PC-3 (cell line): Measurements from ENCODE around the gene CNR2. TPM values are rescaled to one million over a fixed set of nuclear protein-coding genes. Genes with fewer than 3 reads are reported as not detected.
"Not testable (repeated sequence)": the region's sequence is repeated elsewhere in the genome, so short reads cannot be mapped to it uniquely, and the experiment has no call there.

Source experiments
- ATAC-seq: fragments of 200-7000 bp; cut with Tn5 transposase; 2 replicates; pipeline ENCODE4 v1.9.1; 2020; ENCODE audit warnings: mild to moderate bottlenecking, moderate library complexity
- BruUV-seq: library from RNA; stranded (reverse); fragments of 400-500 nt; replicated peaks from 2 replicates; lab custom pipeline; 2021; lab: Mats Ljungman, UMichigan
- CTCF ChIA-PET: fragments of 300-600 bp; sonication (Branson Sonifier 250); formaldehyde crosslinking; loops from one replicate; lab custom pipeline; 2022; ENCODE audit warnings: antibody characterized with exemption; lab: Charles Lee
- POLR2A ChIA-PET: fragments of 300-600 bp; sonication (Branson Sonifier 250); formaldehyde crosslinking; loops from one replicate; lab custom pipeline; 2022; ENCODE audit warnings: antibody characterized with exemption; ENCODE audit not compliant: unreplicated experiment; lab: Charles Lee
- DNase-seq: peaks from one replicate; pipeline ENCODE4 v3.0.0-alpha.2; 2015
- H2AFZ ChIP-seq: fragments of 300-600 bp; sonication (generic); 2 replicates; pipeline ENCODE4 v1.6.0; 2016; ENCODE audit warnings: antibody characterized with exemption, low read length
- H3F3A ChIP-seq: fragments of 300-600 bp; sonication (generic); one replicate; pipeline ENCODE4 v1.6.0; 2017; ENCODE audit warnings: antibody characterized with exemption, low read length, control low read depth, mild to moderate bottlenecking; ENCODE audit not compliant: unreplicated experiment
- H3K27ac ChIP-seq: fragments of 300-600 bp; sonication (generic); 2 replicates; pipeline ENCODE4 v1.5.1; 2016; ENCODE audit warnings: mild to moderate bottlenecking, low read length
- H3K27me3 ChIP-seq: fragments of 300-600 bp; sonication (generic); 2 replicates; pipeline ENCODE4 v1.6.1; 2016; ENCODE audit warnings: low read length, mixed read lengths
- H3K36me3 ChIP-seq: fragments of 300-600 bp; sonication (generic); 2 replicates; pipeline ENCODE4 v1.6.1; 2016; ENCODE audit warnings: low read depth, mixed run types, low read length, mixed read lengths
- H3K4me1 ChIP-seq: fragments of 300-600 bp; sonication (generic); 2 replicates; pipeline ENCODE4 v1.5.1; 2016; ENCODE audit warnings: low read length; ENCODE audit not compliant: insufficient read depth
- H3K4me2 ChIP-seq: fragments of 300-600 bp; sonication (generic); 2 replicates; pipeline ENCODE4 v1.6.0; 2016; ENCODE audit warnings: low read length
- H3K4me3 ChIP-seq: fragments of 300-600 bp; sonication (generic); 2 replicates; pipeline ENCODE4 v1.5.1; 2016; ENCODE audit warnings: mild to moderate bottlenecking, low read length, mixed read lengths
- H3K79me2 ChIP-seq: fragments of 300-600 bp; sonication (generic); 2 replicates; pipeline ENCODE4 v1.6.1; 2017; ENCODE audit warnings: low read length, mixed read lengths
- H3K9ac ChIP-seq: fragments of 300-600 bp; sonication (generic); 2 replicates; pipeline ENCODE4 v1.6.0; 2016; ENCODE audit warnings: mild to moderate bottlenecking, low read length
- H3K9me2 ChIP-seq: fragments of 300-600 bp; sonication (generic); replicated peaks from 2 replicates; pipeline ENCODE4 v1.6.1; 2016; ENCODE audit warnings: mixed run types, low read length, mixed read lengths
- H3K9me3 ChIP-seq: fragments of 300-600 bp; sonication (generic); 2 replicates; pipeline ENCODE4 v1.6.1; 2016; ENCODE audit warnings: low read length, mixed read lengths
- H4K20me1 ChIP-seq: fragments of 300-600 bp; sonication (generic); 2 replicates; pipeline ENCODE4 v1.6.1; 2016; ENCODE audit warnings: low read length, mixed read lengths
- CTCF ChIP-seq: fragments of 300-600 bp; sonication (generic); conservative IDR thresholded peaks from 2 replicates; pipeline ENCODE4 v1.5.1; 2017; ENCODE audit warnings: antibody characterized with exemption, low read depth, mild to moderate bottlenecking, low read length
- EZH2 ChIP-seq: fragments of 300-600 bp; sonication (generic); IDR thresholded peaks from one replicate; pipeline ENCODE4 v1.6.1; 2017; ENCODE audit warnings: antibody characterized with exemption, mild to moderate bottlenecking, low read length; ENCODE audit not compliant: unreplicated experiment
- EZH2phosphoT487 ChIP-seq: fragments of 300-600 bp; sonication (generic); IDR thresholded peaks from 2 replicates; pipeline ENCODE4 v1.6.1; 2018; ENCODE audit warnings: mild to moderate bottlenecking, antibody characterized with exemption, low read length, borderline replicate concordance
- intact Hi-C: fragments of 100-400 bp; cut with micrococcal nuclease; formaldehyde crosslinking; loops from 2 replicates; pipeline ENCODE4 v1.9.0; 2023
- total RNA-seq: library from RNA; depleted of rRNA; stranded (reverse); fragments of >200 nt; gene quantifications from 2 replicates; pipeline ENCODE4 v1.2.3, GENCODE V29; 2014

Gene CNR2
- total RNA-seq, 1 experiment from 2014 or later: not detected

DNA sequence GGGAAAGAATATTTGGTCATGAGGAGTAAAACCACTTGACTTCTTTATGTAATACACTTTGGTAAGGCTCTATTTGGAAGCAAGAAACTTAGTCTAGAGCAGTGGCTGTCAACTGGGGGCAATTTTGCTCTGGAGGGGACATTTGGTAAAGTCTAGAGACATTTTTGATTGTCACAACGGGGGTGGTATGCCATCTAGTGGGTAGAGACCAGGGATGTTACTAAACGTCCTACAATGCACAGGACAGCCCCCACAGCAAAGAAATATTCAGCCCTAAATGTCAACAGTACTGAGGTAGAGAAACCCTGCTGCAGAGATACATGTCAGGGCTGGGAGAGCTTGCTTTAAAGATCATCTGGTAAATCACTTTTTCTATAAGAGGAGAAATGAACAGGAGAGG lies 58.6 kb downstream of the CNR2 start:
- no peaks in the 10 kb centered on the region for H4K20me1 ChIP-seq
- no peak for ATAC-seq
- ChIA-PET POLR2A (no interaction called here), CTCF (no interaction called here)
- H3K4me2 ChIP-seq: no peak overlapping the region
- H3K27ac ChIP-seq: no peak overlapping the region
- H3K36me3 ChIP-seq: peaks cover 4% of the 10 kb centered on the region; the same call in 1 of the 2 replicates
- no peaks in the 10 kb centered on the region for H3K27me3 ChIP-seq
- TF ChIP-seq EZH2phosphoT487 (no peak), CTCF (peak; percentile 54; the same call in 1 of the 2 replicates), EZH2 (no peak)
- BruUV-seq: no TSS peak
- no peaks in the 10 kb centered on the region for H3K79me2 ChIP-seq
- no peaks in the 10 kb centered on the region for H3F3A ChIP-seq
- no peak overlapping the region for H3K4me3 ChIP-seq
- no peaks in the 10 kb centered on the region for H3K9me2 ChIP-seq
- H2AFZ ChIP-seq: no peak overlapping the region
- no peaks in the 10 kb centered on the region for H3K4me1 ChIP-seq
- no peak for DNase-seq
- intact Hi-C loops: loop anchor here (1.0 kb wide), 1 partner anchor 82 kb away; no protein-coding TSS in a partner anchor
- H3K9me3 ChIP-seq: no peaks in the 10 kb centered on the region
- H3K9ac ChIP-seq: no peak overlapping the region

DNA sequence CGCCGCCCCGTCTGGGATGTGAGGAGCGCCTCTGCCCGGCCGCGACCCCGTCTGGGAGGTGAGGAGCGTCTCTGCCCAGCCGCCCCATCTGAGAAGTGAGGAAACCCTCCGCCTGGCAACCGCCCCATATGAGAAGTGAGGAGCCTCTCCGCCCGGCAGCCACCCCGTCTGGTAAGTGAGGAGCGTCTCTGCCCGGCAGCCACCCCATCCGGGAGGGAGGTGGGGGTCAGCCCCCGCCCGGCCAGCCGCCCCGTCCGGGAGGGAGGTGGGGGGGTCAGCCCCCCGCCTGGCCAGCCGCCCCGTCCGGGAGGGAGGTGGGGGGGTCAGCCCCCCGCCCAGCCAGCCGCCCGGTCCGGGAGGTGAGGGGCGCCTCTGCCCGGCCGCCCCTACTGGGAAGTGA lies 60.0 kb downstream of the CNR2 start:
- H2AFZ ChIP-seq, DNase-seq, CTCF ChIA-PET, H3F3A ChIP-seq, H3K36me3 ChIP-seq, H3K4me2 ChIP-seq, intact Hi-C loops, H3K4me3 ChIP-seq, BruUV-seq, POLR2A ChIA-PET, H3K9ac ChIP-seq, ATAC-seq, H3K4me1 ChIP-seq, H3K27me3 ChIP-seq, H3K79me2 ChIP-seq, H3K27ac ChIP-seq, H4K20me1 ChIP-seq, H3K9me3 ChIP-seq, H3K9me2 ChIP-seq: not testable (repeated sequence)

DNA sequence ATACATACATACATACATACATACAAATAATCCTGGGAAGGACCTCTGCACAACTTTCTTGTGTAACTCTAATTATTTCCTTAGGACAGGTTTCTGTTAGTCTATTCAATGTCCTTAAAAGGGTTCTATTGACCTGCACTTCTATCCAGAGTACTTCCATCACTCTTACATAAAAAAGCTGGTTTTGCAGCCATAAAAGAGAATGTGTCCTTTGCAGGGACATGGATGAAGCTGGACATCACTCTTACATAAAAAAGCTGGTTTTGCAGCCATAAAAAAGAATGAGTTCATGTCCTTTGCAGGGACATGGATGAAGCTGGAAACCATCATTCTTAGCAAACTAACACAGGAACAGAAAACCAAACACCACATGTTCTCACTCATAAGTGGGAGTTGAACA lies 61.8 kb downstream of the CNR2 start:
- BruUV-seq, H3K27me3 ChIP-seq, H3K79me2 ChIP-seq, H3K4me1 ChIP-seq, H3K9me2 ChIP-seq, H3K9ac ChIP-seq, intact Hi-C loops, H3K27ac ChIP-seq, H4K20me1 ChIP-seq, H3F3A ChIP-seq, ATAC-seq, H3K4me2 ChIP-seq, DNase-seq, H3K4me3 ChIP-seq, H2AFZ ChIP-seq, CTCF ChIA-PET, H3K9me3 ChIP-seq, POLR2A ChIA-PET: not testable (repeated sequence)
- H3K36me3 ChIP-seq: peaks cover 18% of the 10 kb centered on the region
